ENCODE results near the gene GSS.
A peak's percentile ranks its signal among the peaks of the same experiment; 100 is the strongest.
"Not testable (repeated sequence)": the region's sequence is repeated elsewhere in the genome, so short reads cannot be mapped to it uniquely, and the experiment has no call there.

Gene GSS

DNA sequence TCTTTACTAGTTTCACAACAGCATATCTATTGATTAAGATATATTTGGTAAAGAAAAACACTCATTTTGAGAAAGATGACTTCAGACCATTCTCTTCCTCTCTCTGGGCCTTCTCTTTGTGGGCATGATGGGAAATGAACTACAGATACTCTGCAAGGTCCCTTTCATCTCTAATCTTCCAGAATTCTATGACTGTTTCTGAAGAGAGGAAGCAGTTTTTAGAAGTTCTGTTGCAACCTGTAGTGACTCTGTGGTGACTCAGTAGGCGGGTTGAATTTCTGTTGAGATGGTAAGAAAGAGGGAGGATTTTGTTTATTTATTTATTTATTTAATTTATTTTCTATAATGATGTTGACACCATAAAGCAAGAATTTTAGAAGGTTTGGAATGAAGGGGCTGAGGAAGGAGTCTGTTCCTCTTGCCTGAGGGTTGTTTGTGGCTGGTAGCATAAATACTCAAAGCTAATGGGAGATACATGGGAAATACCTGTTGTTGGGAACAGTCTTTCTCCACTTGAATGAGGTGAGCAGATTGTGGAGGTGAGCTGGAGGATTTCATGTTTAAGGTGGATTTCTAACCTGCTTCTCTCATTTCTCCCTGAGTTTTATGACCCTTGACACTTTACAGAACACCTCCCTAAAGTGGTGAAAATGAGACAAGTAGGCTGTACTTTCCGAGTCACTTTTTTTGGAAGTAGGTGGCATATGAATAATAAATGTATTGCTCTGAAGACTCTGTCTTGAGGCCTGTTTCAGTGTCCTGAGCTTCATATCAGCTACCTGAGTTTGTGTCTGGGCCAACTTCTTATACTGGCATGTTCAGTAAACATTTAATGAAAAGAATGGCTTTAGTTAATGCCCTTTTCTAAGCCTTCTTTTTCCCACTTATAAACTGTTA is 64.2 kb downstream of the GSS start:
- no peaks in the 10 kb centered on the region for H3K9me3 Mint-ChIP-seq
- peak overlapping the region; percentile 22 for H3K4me3 Mint-ChIP-seq
- H3K27ac Mint-ChIP-seq = peak overlapping the region; percentile 39
- peaks cover 30% of the 10 kb centered on the region for H3K4me1 Mint-ChIP-seq
- no peak for DNase-seq (ENCODE audit: low spot score in 2 of 2)
- ATAC-seq = peak; percentile 95
- no peaks in the 10 kb centered on the region for H3K36me3 Mint-ChIP-seq

DNA sequence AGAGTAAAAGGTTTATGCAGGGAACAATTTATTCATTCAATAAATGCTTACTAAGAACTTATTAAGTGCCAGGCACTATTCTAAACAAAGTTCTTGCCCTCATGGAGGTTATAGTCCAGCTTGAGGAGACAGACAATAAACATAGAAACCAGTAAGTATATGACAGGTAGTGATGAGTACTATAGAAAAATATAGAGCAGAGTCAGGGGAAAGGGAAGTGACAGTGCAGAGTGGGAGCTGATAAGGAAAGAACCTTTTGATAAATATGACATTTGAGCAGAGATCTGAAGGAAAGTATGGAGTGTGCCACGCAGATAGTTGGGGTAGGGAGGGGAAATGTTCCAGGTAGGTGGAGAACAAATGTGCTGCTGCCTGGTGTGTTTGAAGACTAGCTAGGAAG is 67.1 kb downstream of the GSS start:
- H3K9me3 Mint-ChIP-seq = no peaks in the 10 kb centered on the region
- ATAC-seq = no peak

DNA sequence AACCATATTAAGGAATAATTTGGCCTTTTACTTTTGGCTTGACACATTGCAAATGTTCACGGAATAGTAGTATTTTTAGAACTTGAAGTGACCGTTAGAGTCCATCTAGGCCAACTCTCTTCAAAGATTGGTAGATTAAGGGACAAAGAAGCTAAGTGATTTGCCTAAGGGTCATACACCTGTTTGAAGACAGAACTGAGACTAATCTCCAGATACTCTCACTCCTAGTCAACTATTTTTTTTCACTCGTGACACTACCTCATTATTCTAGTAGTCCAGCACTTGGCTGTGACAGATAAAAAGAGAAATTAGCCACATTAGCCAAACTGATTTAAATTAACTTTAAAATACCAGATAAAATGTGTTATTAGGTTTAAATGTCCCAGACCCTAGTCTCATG is 68.6 kb downstream of the GSS start:
- no peak for ATAC-seq
- H3K9me3 Mint-ChIP-seq = no peaks in the 10 kb centered on the region

More for the DNA sequence above, 67.1 kb downstream of the GSS start:
- H3K36me3 Mint-ChIP-seq = peaks cover 5% of the 10 kb centered on the region
- H3K4me3 Mint-ChIP-seq = no peak overlapping the region
- no peak overlapping the region for H3K27ac Mint-ChIP-seq
- no peak for DNase-seq (ENCODE audit: low spot score in 2 of 2)
- peaks cover 31% of the 10 kb centered on the region for H3K4me1 Mint-ChIP-seq

DNA sequence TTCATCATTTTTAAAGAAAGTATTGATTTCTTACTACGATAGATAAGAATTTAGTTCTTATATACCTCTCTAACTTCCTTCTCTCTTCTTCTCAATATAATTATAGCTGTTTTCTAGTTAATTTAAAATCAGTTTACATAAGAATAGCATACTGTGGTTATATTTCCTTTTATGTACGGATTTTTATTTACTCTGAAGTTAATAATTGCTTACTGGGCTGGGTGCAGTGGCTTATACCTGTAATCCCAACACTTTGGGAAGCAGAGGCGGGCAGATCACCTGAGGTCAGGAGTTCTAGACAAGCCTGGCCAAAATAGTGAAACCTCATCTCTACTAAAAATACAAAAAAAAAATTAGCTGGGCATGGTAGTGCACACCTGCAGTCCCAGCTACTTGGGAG is 69.5 kb downstream of the GSS start:
- Mint-ChIP-seq H3K36me3 (peaks cover 5% of the 10 kb centered on the region), H3K4me1 (peaks cover 27% of the 10 kb centered on the region), H3K9me3 (no peaks in the 10 kb centered on the region), H3K27ac (no peak overlapping the region), H3K4me3 (no peak overlapping the region)
- DNase-seq (ENCODE audit: low spot score in 2 of 2) = no peak
- ATAC-seq = no peak

More for the DNA sequence above, 68.6 kb downstream of the GSS start:
- no peak for DNase-seq (ENCODE audit: low spot score in 2 of 2)
- Mint-ChIP-seq H3K27ac (no peak overlapping the region), H3K36me3 (peaks cover 5% of the 10 kb centered on the region), H3K4me1 (peaks cover 36% of the 10 kb centered on the region), H3K4me3 (no peak overlapping the region)

DNA sequence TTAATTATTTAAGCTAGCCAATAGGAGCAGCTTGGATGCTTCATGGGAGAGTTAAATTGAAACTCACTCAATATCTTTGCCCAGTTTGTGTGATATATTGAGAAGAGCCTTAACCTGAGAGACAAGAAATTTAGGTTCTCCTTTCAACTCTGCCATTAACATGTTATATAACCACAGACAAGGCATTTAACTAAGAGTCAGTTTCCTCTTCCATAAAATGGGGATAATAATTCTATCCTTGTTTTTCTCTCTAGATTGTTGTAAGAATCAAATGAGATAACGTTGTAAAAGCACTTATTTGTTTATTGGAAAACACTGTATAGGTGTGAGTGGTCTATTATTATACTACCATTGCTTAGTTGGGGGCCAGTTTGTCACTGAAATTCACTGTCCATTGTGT is 71.3 kb downstream of the GSS start:
- Mint-ChIP-seq H3K9me3 (no peaks in the 10 kb centered on the region), H3K27ac (no peak overlapping the region), H3K4me1 (peaks cover 16% of the 10 kb centered on the region), H3K4me3 (no peak overlapping the region), H3K36me3 (peaks cover 5% of the 10 kb centered on the region)
- ATAC-seq (no peak), DNase-seq (ENCODE audit: low spot score in 2 of 2) (no peak)

DNA sequence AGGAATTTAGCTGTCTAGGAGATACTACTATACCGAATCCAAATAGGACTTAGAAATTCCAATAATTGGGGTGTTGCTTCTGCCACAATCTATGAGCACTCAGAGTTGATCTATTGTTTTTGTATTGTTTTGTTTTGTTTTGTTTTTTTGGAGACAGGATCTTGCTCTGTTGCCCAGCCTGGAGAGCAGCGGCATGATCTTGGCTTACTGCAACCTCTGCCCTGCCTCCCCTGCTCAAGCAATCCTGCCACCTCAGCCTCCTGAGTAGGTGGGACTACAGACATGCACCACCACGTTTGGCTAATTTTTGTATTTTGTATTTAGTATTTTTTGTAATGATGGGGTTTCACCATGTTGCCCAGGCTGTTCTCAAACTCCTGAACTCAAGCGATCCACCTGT is 71.8 kb downstream of the GSS start:
- no peak for ATAC-seq
- no peak overlapping the region for H3K27ac Mint-ChIP-seq
- H3K4me1 Mint-ChIP-seq = peaks cover 15% of the 10 kb centered on the region
- peaks cover 5% of the 10 kb centered on the region for H3K36me3 Mint-ChIP-seq
- no peaks in the 10 kb centered on the region for H3K9me3 Mint-ChIP-seq
- no peak for DNase-seq (ENCODE audit: low spot score in 2 of 2)
- no peak overlapping the region for H3K4me3 Mint-ChIP-seq

DNA sequence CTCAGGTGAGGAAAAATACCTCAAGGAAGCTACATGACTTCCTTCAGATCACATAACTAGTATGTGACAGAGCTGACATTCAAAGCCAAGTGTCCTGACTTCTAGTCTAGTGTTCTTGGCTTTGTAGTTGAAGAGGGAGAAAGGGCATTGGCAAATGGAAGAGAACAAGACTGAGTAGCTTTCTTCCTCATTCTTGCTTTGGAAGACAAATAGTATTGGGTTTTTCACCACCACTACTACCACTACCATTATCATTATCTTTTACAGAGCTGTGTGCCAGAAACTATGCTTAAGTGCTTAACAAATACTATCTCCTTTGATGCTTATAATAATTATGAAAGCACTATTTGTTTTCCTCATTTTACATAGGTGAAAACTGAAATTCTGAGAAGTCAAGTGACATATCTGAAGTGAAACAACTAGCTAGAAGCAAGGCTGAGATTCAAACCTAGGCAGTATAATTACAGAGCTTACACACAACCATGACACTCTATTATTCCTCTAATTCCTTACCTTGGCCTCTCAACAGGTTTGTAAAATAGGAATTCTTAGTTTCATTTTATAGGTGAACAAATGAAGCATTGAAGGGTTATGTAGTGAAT is 72.4 kb downstream of the GSS start:
- Mint-ChIP-seq H3K9me3 (no peaks in the 10 kb centered on the region), H3K4me1 (peaks cover 10% of the 10 kb centered on the region), H3K4me3 (no peak overlapping the region), H3K27ac (no peak overlapping the region), H3K36me3 (peaks cover 5% of the 10 kb centered on the region)
- ATAC-seq = peak; percentile 21
- DNase-seq (ENCODE audit: low spot score in 2 of 2) = no peak

DNA sequence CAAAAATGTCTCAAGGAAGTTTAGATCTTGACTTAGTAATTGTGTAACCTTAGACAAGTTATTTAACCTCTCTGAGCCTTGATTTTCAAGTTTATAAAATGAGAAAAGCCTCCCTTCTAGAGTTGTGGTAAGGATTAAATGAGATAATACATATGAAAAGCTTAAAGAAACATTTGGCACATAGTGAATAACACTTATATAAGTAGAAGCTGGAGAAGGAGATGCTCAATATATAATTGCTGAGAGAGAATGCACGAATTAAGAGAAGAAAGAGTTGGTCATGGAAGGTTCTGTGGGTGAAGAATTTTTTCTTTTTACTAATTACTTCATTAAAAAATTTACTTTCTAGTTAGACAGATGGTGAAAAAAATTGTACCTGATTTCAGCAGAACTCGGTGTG is 73.9 kb downstream of the GSS start:
- ATAC-seq (no peak), DNase-seq (ENCODE audit: low spot score in 2 of 2) (no peak)
- no peaks in the 10 kb centered on the region for H3K9me3 Mint-ChIP-seq
- H3K4me3 Mint-ChIP-seq = no peak overlapping the region
- peaks cover 15% of the 10 kb centered on the region for H3K4me1 Mint-ChIP-seq
- H3K27ac Mint-ChIP-seq = no peak overlapping the region
- peaks cover 5% of the 10 kb centered on the region for H3K36me3 Mint-ChIP-seq

DNA sequence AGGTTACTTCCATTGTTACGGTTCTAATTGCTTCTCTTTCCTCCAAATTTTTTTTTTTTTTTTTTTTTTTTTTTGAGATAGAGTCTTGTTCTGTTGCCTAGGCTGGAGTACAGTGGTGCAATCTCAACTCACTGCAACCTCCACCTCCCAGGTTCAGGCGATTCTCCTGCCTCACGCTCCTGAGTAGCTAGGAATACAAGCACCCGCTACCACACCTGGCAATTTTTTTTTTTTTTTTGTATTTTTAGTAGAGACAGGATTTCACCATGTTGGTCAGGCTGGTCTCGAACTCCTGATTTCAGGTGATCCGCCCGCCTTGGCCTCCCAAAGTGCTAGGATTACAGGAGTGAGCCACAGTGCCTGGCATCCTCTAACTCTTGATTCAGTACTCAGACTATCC is 74.6 kb downstream of the GSS start:
- H3K9me3 Mint-ChIP-seq; H3K4me3 Mint-ChIP-seq; H3K27ac Mint-ChIP-seq; ATAC-seq; H3K36me3 Mint-ChIP-seq; DNase-seq (ENCODE audit: low spot score in 2 of 2): not testable (repeated sequence)
- H3K4me1 Mint-ChIP-seq = peaks cover 21% of the 10 kb centered on the region

DNA sequence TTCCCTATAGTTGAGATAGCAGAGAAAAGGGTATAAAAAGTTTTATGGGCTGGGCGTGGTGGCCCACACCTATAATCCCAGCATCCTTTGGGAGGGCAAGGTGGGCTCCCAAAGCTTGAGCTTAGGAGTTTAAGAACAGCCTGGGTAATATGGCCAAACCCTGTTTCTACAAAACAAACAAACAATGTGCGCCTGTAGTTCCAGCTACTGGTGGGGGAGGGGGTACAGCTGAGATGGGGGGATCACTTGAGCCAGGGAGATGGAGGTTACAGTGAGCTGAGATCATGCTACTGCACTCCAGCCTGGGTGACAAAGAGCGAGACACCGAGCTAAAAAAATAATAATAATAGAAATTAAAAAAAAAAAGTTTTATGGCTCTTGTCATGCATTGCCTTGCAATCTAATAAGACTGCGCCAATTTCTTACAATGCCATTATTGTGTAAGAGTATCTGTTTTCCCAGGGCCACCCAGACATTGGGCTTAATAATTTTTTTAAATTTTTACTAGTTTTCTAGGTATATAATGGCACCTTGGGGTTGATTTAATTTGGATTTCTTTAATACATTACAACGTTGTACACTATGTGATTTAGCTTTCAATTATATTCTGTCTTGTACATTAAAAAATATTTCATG is 75.3 kb downstream of the GSS start:
- H3K36me3 Mint-ChIP-seq = peaks cover 5% of the 10 kb centered on the region
- H3K4me1 Mint-ChIP-seq = peaks cover 26% of the 10 kb centered on the region
- H3K4me3 Mint-ChIP-seq = no peak overlapping the region
- DNase-seq (ENCODE audit: low spot score in 2 of 2) (no peak), ATAC-seq (no peak)
- H3K27ac Mint-ChIP-seq = no peak overlapping the region
- H3K9me3 Mint-ChIP-seq = no peaks in the 10 kb centered on the region
